ENCODE measurements around the gene EDA2R. TPM values are rescaled to one million over a fixed set of nuclear protein-coding genes. Genes with fewer than 3 reads are reported as not detected.
A peak's percentile ranks its signal among the peaks of the same experiment; 100 is the strongest.

The EDA2R gene
- total RNA-seq, 1 experiment from 2014 or later, result 32.4 TPM

DNA sequence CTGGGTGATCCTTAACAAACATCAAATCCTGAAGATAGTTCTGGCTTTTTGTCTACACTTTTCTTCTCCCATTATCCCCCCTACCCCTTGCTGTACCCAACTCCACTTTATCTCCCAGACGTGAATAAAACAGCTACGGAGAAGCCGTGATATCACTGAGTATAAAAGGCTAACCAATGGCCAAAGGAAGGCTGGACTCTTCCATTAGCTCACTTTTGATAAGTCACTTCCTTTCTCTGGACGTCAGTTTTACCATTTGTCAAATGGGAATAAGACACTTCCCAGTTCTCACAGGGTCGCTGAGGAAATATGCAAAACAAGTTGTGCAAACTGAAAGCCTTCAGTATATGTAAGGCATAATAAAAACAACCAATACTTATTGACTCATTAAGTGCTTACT, 38.6 kb upstream of the EDA2R start:
- peak; percentile 29 for DNase-seq (ENCODE audit: unreplicated experiment)
- Mint-ChIP-seq H3K9me3 (ENCODE audit: unreplicated experiment) (peaks cover 20% of the 10 kb centered on the region), H3K27ac (ENCODE audit: low read depth, unreplicated experiment) (peak overlapping the region; percentile 60), H3K4me1 (ENCODE audit: insufficient read depth, unreplicated experiment) (peaks cover 16% of the 10 kb centered on the region), H3K27me3 (ENCODE audit: insufficient read depth, unreplicated experiment) (no peaks in the 10 kb centered on the region), H3K4me3 (ENCODE audit: unreplicated experiment) (no peak overlapping the region), H3K36me3 (ENCODE audit: insufficient read depth, unreplicated experiment) (no peaks in the 10 kb centered on the region)
- CTCF ChIA-PET, result interaction anchor here (1.8 kb wide), 1 partner anchor 51 kb away, joined by 9 read pairs; no protein-coding TSS in a partner anchor
- TF ChIP-seq, protein P1, sequence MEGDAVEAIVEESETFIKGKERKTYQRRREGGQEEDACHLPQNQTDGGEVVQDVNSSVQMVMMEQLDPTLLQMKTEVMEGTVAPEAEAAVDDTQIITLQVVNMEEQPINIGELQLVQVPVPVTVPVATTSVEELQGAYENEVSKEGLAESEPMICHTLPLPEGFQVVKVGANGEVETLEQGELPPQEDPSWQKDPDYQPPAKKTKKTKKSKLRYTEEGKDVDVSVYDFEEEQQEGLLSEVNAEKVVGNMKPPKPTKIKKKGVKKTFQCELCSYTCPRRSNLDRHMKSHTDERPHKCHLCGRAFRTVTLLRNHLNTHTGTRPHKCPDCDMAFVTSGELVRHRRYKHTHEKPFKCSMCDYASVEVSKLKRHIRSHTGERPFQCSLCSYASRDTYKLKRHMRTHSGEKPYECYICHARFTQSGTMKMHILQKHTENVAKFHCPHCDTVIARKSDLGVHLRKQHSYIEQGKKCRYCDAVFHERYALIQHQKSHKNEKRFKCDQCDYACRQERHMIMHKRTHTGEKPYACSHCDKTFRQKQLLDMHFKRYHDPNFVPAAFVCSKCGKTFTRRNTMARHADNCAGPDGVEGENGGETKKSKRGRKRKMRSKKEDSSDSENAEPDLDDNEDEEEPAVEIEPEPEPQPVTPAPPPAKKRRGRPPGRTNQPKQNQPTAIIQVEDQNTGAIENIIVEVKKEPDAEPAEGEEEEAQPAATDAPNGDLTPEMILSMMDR (IDR thresholded peaks at IDR 0.05; ENCODE audit: unreplicated experiment), result no peak
- BruUV-seq (replicated peaks), result no TSS peak
- intact Hi-C loops (cut with micrococcal nuclease), result loop anchor here (2.0 kb wide), 1 partner anchor 51 kb away; no protein-coding TSS in a partner anchor
- POLR2A ChIA-PET, result interaction anchor here (0.7 to 0.9 kb wide), 4 partner anchors 13 to 237 kb away, joined by 3 to 8 read pairs (median 3); partner anchors contain the start of gene EDA2R

DNA sequence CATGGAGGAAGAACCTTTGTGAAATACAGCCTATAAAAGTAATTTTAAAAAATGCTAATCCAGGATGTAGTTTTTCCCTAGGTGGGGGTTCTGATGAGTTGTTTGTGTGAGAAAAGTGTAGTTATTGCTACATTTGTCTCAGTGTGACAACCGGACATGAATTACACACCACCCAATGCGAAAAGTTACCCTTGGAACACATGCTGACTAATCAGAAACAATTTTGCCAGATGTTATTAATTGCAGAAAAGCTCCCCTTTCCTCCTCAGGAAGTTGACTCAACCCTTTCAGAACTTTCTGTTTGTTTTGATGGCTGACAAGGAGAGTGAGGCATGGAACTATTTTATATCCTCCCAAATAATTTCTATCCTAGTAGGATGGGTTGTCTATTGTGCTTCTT, 38.1 kb upstream of the EDA2R start:
- Mint-ChIP-seq H3K4me1 (ENCODE audit: insufficient read depth, unreplicated experiment) (peaks cover 16% of the 10 kb centered on the region), H3K9me3 (ENCODE audit: unreplicated experiment) (peaks cover 20% of the 10 kb centered on the region), H3K27me3 (ENCODE audit: insufficient read depth, unreplicated experiment) (no peaks in the 10 kb centered on the region), H3K4me3 (ENCODE audit: unreplicated experiment) (peak overlapping the region; percentile 19), H3K36me3 (ENCODE audit: insufficient read depth, unreplicated experiment) (no peaks in the 10 kb centered on the region), H3K27ac (ENCODE audit: low read depth, unreplicated experiment) (peak overlapping the region; percentile 60)
- ChIA-PET POLR2A (interaction anchor here (0.7 to 0.9 kb wide), 2 partner anchors 13 to 43 kb away, joined by 3 to 8 read pairs; no protein-coding TSS in a partner anchor), CTCF (interaction anchor here (1.8 kb wide), 1 partner anchor 51 kb away, joined by 9 read pairs; no protein-coding TSS in a partner anchor)
- BruUV-seq (replicated peaks), result no TSS peak
- TF ChIP-seq, protein P1 (IDR thresholded peaks at IDR 0.05; ENCODE audit: unreplicated experiment), result no peak
- intact Hi-C loops (cut with micrococcal nuclease), result loop anchor here (2.0 kb wide), 1 partner anchor 52 kb away; no protein-coding TSS in a partner anchor
- peak; percentile 82 for DNase-seq (ENCODE audit: unreplicated experiment)

DNA sequence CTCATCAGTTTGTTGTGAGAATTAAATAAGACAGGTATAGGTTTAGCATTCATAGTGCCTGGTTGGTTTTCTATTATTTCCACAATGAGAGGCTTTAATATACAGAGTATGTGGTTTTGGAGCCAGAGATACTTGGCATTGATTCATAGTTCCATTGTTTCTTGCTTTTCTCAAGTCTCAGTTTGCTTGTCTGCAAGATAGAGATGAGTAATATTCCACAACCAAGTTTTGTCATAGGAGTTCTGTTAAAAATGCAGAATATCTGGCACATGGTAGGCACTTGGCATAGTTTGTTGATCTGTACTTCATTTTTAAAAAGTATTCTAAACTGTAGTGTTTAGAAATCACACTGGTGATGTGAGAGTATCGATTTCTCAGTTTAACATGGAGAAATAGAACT, 37.5 kb upstream of the EDA2R start:
- peak; percentile 64 for DNase-seq (ENCODE audit: unreplicated experiment)
- ChIA-PET POLR2A (no interaction called here), CTCF (no interaction called here)
- intact Hi-C loops (cut with micrococcal nuclease), result loop anchor here (2.0 kb wide), 1 partner anchor 52 kb away; no protein-coding TSS in a partner anchor
- Mint-ChIP-seq H3K4me1 (ENCODE audit: insufficient read depth, unreplicated experiment) (peaks cover 16% of the 10 kb centered on the region), H3K27ac (ENCODE audit: low read depth, unreplicated experiment) (peak overlapping the region; percentile 60), H3K9me3 (ENCODE audit: unreplicated experiment) (peaks cover 20% of the 10 kb centered on the region), H3K27me3 (ENCODE audit: insufficient read depth, unreplicated experiment) (no peaks in the 10 kb centered on the region), H3K4me3 (ENCODE audit: unreplicated experiment) (peak overlapping the region; percentile 19), H3K36me3 (ENCODE audit: insufficient read depth, unreplicated experiment) (no peaks in the 10 kb centered on the region)
- TF ChIP-seq, protein P1 (IDR thresholded peaks at IDR 0.05; ENCODE audit: unreplicated experiment), result no peak
- TSS peak; percentile 86 for BruUV-seq (replicated peaks)

DNA sequence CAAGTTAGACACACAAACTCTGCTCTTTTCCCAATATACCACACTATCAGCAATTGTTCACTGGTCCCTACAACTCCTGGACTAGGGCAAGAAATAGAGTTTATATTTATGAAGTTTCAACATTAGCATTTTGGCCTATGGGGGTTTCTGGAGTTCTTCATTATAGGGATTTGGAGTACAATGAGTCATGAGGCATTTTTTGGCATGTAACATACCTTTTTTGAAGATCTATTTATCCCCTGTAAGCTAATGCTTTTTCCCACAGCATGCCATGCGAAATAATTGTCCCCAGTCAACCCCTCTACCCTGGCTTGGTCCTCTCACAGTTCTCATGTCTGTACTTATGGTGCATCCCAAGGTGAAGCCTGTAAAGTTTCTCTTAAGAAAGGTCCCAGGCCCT, 36.7 kb upstream of the EDA2R start:
- Mint-ChIP-seq H3K27ac (ENCODE audit: low read depth, unreplicated experiment) (no peak overlapping the region), H3K4me3 (ENCODE audit: unreplicated experiment) (no peak overlapping the region), H3K4me1 (ENCODE audit: insufficient read depth, unreplicated experiment) (peaks cover 16% of the 10 kb centered on the region), H3K36me3 (ENCODE audit: insufficient read depth, unreplicated experiment) (no peaks in the 10 kb centered on the region), H3K9me3 (ENCODE audit: unreplicated experiment) (peaks cover 20% of the 10 kb centered on the region), H3K27me3 (ENCODE audit: insufficient read depth, unreplicated experiment) (no peaks in the 10 kb centered on the region)
- intact Hi-C loops (cut with micrococcal nuclease), result no loop called here
- POLR2A ChIA-PET, result no interaction called here
- BruUV-seq (replicated peaks), result no TSS peak
- CTCF ChIA-PET, result interaction anchor here (0.6 kb wide), 1 partner anchor 972 kb away, joined by 3 read pairs; no protein-coding TSS in a partner anchor
- TF ChIP-seq, protein P1 (IDR thresholded peaks at IDR 0.05; ENCODE audit: unreplicated experiment), result no peak
- DNase-seq (ENCODE audit: unreplicated experiment), result peak; percentile 50
